RWPE1 (cell line): ENCODE measurements around the gene FOXI2.

Source experiments
- CTCF ChIA-PET: fragments of 350-600 bp; sonication (Branson Sonifier 250); formaldehyde crosslinking; extraction: SDS; loops from one replicate; lab custom pipeline; 2021; lab: Yijun Ruan, JAX
- POLR2A ChIA-PET: fragments of 400-600 bp; formaldehyde crosslinking; extraction: SDS; loops from one replicate; lab custom pipeline; 2020; ENCODE audit warnings: antibody characterized with exemption; ENCODE audit not compliant: low non-redundant PET; lab: Yijun Ruan, JAX
- DNase-seq: peaks from one replicate; pipeline ENCODE4 v3.0.0; 2012; ENCODE audit warnings: low spot score
- H3K27ac ChIP-seq: fragments of 450-650 bp; 2 replicates; pipeline ENCODE4 v1.5.1; 2017
- TF ChIP-seq, protein P1 (sequence below): fragments of 450-650 bp; conservative IDR thresholded peaks from 2 replicates; pipeline ENCODE4 v1.5.1; 2017; ENCODE audit warnings: low read depth, mild to moderate bottlenecking

Gene FOXI2

DNA sequence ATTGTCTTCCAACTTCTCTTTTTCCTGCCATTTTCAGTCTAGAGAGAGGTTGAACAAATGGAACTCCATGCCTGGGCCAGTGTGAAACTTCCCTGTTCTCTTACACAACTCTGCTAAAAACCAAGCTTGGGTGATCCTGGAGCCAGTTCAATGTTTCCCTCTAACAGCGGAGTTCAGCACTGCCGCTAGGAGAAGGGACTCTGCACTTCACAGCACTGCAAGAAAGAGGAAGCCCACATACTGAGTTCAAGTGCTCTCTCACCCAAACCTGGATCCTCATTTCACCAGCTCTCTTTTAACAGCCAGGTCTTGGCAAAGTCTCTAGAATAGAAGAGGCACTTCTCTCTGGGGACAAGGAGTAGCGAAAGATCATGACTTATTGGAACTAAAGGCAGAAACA lies 18.8 kb downstream of the FOXI2 start:
- ChIA-PET CTCF (interaction anchor here (0.6 kb wide), 1 partner anchor 101 kb away, joined by 3 read pairs; no protein-coding TSS in a partner anchor), POLR2A (no interaction called here)
- TF ChIP-seq, protein P1, sequence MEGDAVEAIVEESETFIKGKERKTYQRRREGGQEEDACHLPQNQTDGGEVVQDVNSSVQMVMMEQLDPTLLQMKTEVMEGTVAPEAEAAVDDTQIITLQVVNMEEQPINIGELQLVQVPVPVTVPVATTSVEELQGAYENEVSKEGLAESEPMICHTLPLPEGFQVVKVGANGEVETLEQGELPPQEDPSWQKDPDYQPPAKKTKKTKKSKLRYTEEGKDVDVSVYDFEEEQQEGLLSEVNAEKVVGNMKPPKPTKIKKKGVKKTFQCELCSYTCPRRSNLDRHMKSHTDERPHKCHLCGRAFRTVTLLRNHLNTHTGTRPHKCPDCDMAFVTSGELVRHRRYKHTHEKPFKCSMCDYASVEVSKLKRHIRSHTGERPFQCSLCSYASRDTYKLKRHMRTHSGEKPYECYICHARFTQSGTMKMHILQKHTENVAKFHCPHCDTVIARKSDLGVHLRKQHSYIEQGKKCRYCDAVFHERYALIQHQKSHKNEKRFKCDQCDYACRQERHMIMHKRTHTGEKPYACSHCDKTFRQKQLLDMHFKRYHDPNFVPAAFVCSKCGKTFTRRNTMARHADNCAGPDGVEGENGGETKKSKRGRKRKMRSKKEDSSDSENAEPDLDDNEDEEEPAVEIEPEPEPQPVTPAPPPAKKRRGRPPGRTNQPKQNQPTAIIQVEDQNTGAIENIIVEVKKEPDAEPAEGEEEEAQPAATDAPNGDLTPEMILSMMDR: no peak
- no peak overlapping the region for H3K27ac ChIP-seq
- no peak for DNase-seq

DNA sequence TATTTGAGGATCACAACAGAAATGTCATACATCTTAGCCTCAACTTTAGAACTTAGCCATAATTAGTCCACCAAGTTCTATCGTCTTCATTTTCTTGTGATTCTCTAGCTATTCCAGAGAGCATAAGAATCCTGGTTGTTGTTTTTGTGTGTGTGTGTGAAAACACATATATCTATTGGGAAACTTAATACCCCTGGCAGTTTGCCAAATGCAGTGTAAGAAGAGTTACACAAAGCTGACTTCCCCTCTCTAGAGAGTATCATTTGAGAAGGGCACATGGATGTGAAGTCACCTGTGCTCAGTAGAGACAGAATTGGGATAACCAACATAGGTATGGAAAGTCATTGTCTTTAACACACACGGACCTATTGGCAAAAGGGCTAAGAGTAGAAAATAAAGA lies 19.3 kb downstream of the FOXI2 start:
- POLR2A ChIA-PET: no interaction called here
- TF ChIP-seq, protein P1: no peak
- no peak overlapping the region for H3K27ac ChIP-seq
- CTCF ChIA-PET: interaction anchor here (0.6 kb wide), 1 partner anchor 101 kb away, joined by 3 read pairs; no protein-coding TSS in a partner anchor
- no peak for DNase-seq

DNA sequence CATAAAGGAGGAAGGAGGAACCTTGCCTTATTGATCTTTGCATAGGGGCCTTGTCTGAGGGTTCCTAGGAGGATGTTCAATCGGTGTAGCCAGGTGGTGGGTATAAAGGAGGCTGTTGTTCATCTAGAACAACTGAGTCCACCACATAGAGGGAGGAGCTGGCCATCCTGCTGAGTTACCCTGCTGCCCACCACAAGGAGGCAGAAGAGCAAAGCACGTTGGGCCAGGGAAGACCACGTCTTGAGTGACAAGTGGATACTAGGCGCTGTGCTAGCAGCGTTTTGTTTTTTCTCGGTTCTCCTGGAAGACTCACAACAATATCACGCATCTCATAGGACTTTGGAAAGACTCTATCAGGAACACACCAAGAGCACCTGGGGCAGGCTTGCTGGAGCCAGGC lies 20.0 kb downstream of the FOXI2 start:
- TF ChIP-seq, protein P1: no peak
- ChIA-PET CTCF (no interaction called here), POLR2A (interaction anchor here (0.5 kb wide), 1 partner anchor 38 kb away, joined by 3 read pairs; no protein-coding TSS in a partner anchor)
- no peak overlapping the region for H3K27ac ChIP-seq
- no peak for DNase-seq

DNA sequence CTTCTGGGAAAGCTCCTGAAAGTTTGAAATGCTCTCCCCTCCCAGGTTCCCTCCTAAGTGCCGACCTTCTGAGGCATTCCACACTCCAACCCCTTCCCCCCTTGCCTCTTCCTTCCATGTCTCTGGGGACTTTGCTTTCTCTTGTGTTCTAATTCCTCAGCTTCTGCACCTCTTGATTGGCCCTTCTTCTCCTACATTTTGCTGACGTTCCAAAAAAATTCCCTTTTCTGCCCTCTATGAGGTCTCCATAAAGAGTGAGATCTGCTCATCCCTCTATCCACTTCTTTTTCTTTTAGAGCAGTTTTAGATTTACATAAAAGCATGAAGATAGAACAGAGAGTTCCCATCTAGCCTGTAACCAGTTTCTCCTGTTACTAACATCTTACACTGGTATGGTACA lies 22.3 kb downstream of the FOXI2 start:
- TF ChIP-seq, protein P1: no peak
- DNase-seq: no peak
- ChIA-PET POLR2A (no interaction called here), CTCF (interaction anchor here (0.6 to 0.7 kb wide), 2 partner anchors 43 to 187 kb away, joined by 3 read pairs; no protein-coding TSS in a partner anchor)
- no peak overlapping the region for H3K27ac ChIP-seq

DNA sequence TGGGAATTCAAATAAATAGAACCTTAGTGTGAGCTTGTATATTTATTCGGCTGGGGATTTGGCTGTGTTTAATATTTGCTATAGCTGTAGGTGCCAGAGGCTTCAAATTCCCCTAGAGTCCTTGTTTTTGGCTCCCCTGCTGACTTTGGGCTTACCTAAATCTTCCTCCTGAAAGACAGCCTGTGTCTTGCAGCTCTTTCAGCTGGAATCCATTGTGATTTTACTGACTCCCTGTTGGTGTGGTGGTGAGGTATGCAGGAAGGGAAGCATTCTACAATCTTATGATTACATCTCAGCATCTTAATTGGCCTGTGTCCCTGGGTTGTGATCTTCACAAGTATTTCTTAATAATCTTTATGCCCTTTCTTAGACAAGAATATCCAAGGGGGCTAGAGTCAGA lies 25.9 kb downstream of the FOXI2 start:
- TF ChIP-seq, protein P1: no peak
- no peak overlapping the region for H3K27ac ChIP-seq
- no peak for DNase-seq
- POLR2A ChIA-PET: no interaction called here
- CTCF ChIA-PET: interaction anchor here (0.7 kb wide), 1 partner anchor 91 kb away, joined by 3 read pairs; no protein-coding TSS in a partner anchor

DNA sequence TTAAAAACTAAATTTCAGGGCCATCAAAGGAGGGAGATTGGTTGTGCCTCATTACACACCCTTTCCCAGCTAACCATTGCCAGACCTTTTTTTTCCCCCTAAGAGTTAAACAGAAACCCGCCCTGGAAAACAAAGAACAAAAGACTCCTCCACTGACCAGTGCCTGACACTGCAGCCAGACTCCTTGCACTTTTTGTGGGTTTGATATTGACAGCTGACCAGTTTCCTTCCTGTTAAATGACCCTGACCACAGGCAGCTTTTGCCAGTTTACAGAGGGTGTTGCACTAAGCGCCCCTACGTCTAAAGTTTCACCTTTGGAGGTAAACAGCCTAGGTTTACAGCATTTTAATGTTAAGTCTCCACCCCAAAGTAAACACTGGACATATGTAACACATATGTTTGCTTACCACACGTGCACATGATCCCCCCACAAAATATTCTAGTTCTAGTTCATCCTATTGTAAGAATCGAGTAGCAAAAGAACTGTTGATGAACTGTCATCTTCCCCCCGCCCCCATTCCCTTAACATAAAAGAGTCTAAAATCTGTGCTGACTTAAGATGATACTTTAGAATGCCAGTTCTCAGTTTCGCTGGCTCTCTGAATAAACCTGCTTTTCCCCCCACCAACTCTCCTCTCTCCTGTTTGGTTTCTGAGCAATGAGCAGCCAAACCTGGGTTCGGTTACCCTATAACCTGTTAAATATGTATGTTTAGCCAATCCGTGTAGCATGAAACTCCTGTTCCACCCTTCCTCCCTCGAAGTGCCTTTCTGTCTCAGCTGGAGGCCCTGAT lies 38.0 kb downstream of the FOXI2 start:
- CTCF ChIA-PET: no interaction called here
- TF ChIP-seq, protein P1: no peak
- POLR2A ChIA-PET: no interaction called here
- DNase-seq: no peak
- no peak overlapping the region for H3K27ac ChIP-seq
